Hepatocyte (in vitro differentiated cells): ENCODE data around the gene SPAG16. TPM values are rescaled to one million over a fixed set of nuclear protein-coding genes. Genes with fewer than 3 reads are reported as not detected.

Source experiments
- DNase-seq: peaks from one replicate; pipeline ENCODE4 v3.0.0-alpha.2; 2016; ENCODE audit warnings: low spot score
- H2AFZ ChIP-seq: fragments of 200-600 bp; sonication (generic); 2 replicates; pipeline ENCODE4 v1.6.0; 2016; ENCODE audit warnings: antibody characterized with exemption, mild to moderate bottlenecking
- H3K27ac ChIP-seq: fragments of 200-600 bp; sonication (generic); 2 replicates; pipeline ENCODE4 v1.5.1; 2016; ENCODE audit warnings: mild to moderate bottlenecking
- H3K27me3 ChIP-seq: fragments of 200-600 bp; sonication (generic); 2 replicates; pipeline ENCODE4 v1.6.1; 2016
- H3K36me3 ChIP-seq: fragments of 200-600 bp; sonication (generic); replicated peaks from 2 replicates; pipeline ENCODE4 v1.5.1; 2016; ENCODE audit warnings: low read depth; ENCODE audit not compliant: insufficient read depth
- H3K4me1 ChIP-seq: fragments of 200-600 bp; sonication (generic); 2 replicates; pipeline ENCODE4 v1.5.1; 2016; ENCODE audit warnings: mild to moderate bottlenecking, moderate library complexity; ENCODE audit not compliant: insufficient read depth
- H3K4me2 ChIP-seq: fragments of 200-600 bp; sonication (generic); 2 replicates; pipeline ENCODE4 v1.6.0; 2016
- H3K4me3 ChIP-seq: fragments of 200-600 bp; sonication (generic); 2 replicates; pipeline ENCODE4 v1.5.1; 2016; ENCODE audit warnings: mild to moderate bottlenecking
- H3K79me2 ChIP-seq: fragments of 200-600 bp; sonication (generic); 2 replicates; pipeline ENCODE4 v1.6.0; 2017; ENCODE audit warnings: mild to moderate bottlenecking
- H3K9me2 ChIP-seq: fragments of 200-600 bp; sonication (generic); replicated peaks from 2 replicates; pipeline ENCODE4 v1.6.0; 2017; ENCODE audit warnings: mild to moderate bottlenecking; ENCODE audit not compliant: insufficient read depth
- H3K9me3 ChIP-seq: fragments of 200-600 bp; sonication (generic); 2 replicates; pipeline ENCODE4 v1.5.1; 2016; ENCODE audit warnings: low read depth, mild to moderate bottlenecking
- H4K20me1 ChIP-seq: fragments of 200-600 bp; sonication (generic); 2 replicates; pipeline ENCODE4 v1.6.0; 2016; ENCODE audit warnings: mild to moderate bottlenecking; ENCODE audit not compliant: insufficient read depth, poor library complexity, severe bottlenecking
- EZH2 ChIP-seq: fragments of 200-600 bp; sonication (generic); IDR thresholded peaks from 2 replicates; pipeline ENCODE4 v1.6.1; 2016; ENCODE audit warnings: antibody characterized with exemption, mild to moderate bottlenecking, borderline replicate concordance
- EZH2phosphoT487 ChIP-seq: fragments of 200-600 bp; sonication (generic); IDR thresholded peaks from one replicate; pipeline ENCODE4 v1.6.1; 2018; ENCODE audit warnings: antibody characterized with exemption, mild to moderate bottlenecking, low read depth, moderate library complexity; ENCODE audit not compliant: unreplicated experiment, severe bottlenecking
- WGBS: methylation state at CpG from one replicate; pipeline ENCODE4 v1.1.6; 2016; ENCODE audit warnings: low lambda C conversion rate; ENCODE audit errors: missing lambda C conversion rate; 5-methylcytosine and 5-hydroxymethylcytosine counted together
- polyA plus RNA-seq: library from polyadenylated mRNA; unstranded; fragments of >200 nt; fragmentation: Nextera tagmentation; extraction: Ambion mirVana; gene quantifications from 2 replicates; pipeline ENCODE4 v1.2.1, GENCODE V29; 2016
- total RNA-seq: library from RNA; depleted of rRNA; stranded (reverse); fragments of >200 nt; gene quantifications from 2 replicates; pipeline ENCODE4 v1.2.3, GENCODE V29; 2014
- TF ChIP-seq, protein P1 (sequence below): fragments of 200-600 bp; sonication (generic); IDR thresholded peaks from 2 replicates; pipeline ENCODE4 v1.5.1; 2016; ENCODE audit warnings: antibody characterized with exemption, mild to moderate bottlenecking; ENCODE audit not compliant: poor library complexity

Gene SPAG16
- total and polyA plus RNA-seq, 2 experiments from 2014 or later: 52.1 to 56.9 TPM

DNA sequence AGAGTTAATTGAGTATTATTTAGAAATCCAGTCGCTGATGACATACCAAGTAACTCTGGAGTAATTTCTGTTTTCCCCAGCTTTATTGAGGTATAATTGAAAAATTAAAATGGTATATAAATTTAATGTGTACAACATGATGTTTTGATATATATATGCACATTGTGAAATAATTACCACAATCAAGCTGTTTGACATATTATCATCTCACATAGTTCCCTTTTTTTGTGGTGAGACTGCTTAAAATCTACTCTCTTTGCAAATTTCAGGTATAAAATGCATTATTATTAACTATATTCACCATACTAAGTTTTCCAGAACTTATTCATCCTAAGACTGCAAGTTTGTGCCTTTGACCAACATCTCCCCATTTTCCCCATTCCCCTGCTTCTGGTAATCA is 25.0 kb upstream of the SPAG16 start:
- Histone ChIP-seq H3K9me3 (no peaks in the 10 kb centered on the region), H4K20me1 (no peaks in the 10 kb centered on the region), H3K36me3 (no peaks in the 10 kb centered on the region), H3K4me3 (no peak overlapping the region), H3K27ac (no peak overlapping the region), H3K79me2 (no peaks in the 10 kb centered on the region), H3K27me3 (no peaks in the 10 kb centered on the region), H3K4me2 (no peak overlapping the region), H3K4me1 (no peaks in the 10 kb centered on the region), H3K9me2 (no peaks in the 10 kb centered on the region), H2AFZ (no peak overlapping the region)
- DNase-seq: no peak
- 93% methylated on average over 1 of the region's 1 CpG for WGBS
- TF ChIP-seq, protein P1, sequence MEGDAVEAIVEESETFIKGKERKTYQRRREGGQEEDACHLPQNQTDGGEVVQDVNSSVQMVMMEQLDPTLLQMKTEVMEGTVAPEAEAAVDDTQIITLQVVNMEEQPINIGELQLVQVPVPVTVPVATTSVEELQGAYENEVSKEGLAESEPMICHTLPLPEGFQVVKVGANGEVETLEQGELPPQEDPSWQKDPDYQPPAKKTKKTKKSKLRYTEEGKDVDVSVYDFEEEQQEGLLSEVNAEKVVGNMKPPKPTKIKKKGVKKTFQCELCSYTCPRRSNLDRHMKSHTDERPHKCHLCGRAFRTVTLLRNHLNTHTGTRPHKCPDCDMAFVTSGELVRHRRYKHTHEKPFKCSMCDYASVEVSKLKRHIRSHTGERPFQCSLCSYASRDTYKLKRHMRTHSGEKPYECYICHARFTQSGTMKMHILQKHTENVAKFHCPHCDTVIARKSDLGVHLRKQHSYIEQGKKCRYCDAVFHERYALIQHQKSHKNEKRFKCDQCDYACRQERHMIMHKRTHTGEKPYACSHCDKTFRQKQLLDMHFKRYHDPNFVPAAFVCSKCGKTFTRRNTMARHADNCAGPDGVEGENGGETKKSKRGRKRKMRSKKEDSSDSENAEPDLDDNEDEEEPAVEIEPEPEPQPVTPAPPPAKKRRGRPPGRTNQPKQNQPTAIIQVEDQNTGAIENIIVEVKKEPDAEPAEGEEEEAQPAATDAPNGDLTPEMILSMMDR: no peak
- no peak for TF ChIP-seq EZH2phosphoT487
- no peak for TF ChIP-seq EZH2

DNA sequence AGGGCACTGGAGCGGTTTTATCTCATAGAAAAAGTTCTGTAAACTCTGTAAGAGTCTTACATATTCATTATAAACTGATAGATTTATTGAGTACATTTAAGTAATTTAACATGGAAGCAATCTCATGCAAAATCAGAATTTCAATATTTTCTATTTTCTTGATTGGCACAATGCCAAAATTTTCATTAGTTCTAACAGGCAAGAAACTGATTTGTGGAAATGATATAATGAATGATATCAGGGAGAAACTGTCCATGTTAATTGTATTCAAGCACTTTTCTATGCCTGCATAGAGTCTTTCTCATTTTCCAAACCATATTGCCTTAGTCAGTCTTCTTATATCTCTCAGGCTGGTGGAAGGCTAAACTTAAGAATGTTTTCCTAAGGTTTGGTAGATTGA is 23.0 kb upstream of the SPAG16 start:
- DNase-seq: no peak
- H3K9me2 ChIP-seq: no peaks in the 10 kb centered on the region
- H3K79me2 ChIP-seq: no peaks in the 10 kb centered on the region
- TF ChIP-seq EZH2 (no peak), EZH2phosphoT487 (no peak)
- TF ChIP-seq, protein P1: no peak
- no peak overlapping the region for H2AFZ ChIP-seq
- H3K4me2 ChIP-seq: no peak overlapping the region
- no peak overlapping the region for H3K27ac ChIP-seq
- no peaks in the 10 kb centered on the region for H3K4me1 ChIP-seq
- no peaks in the 10 kb centered on the region for H3K27me3 ChIP-seq
- no peaks in the 10 kb centered on the region for H3K9me3 ChIP-seq
- H3K36me3 ChIP-seq: no peaks in the 10 kb centered on the region
- 96% methylated on average over 1 of the region's 1 CpG for WGBS
- no peak overlapping the region for H3K4me3 ChIP-seq
- no peaks in the 10 kb centered on the region for H4K20me1 ChIP-seq

DNA sequence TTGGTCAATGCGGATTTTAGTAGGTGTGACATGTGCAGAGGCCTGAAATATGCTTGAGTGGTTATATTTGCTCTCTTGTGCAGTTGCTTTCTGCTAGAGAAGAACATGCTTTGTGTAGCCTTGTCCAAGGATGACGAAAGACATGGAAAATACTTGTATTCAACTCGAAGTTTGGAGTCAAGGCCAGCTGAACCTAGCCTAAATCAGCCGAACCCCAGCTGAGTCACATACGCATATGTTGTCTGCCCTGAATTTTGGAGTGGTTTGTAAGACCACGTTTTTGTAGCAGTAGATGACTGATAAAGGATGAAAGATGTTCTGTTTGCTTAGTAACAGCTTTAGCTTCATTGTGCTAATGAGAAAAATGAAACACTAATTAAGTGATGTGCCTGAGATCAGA is 22.5 kb upstream of the SPAG16 start:
- Histone ChIP-seq H3K27me3 (no peaks in the 10 kb centered on the region), H4K20me1 (no peaks in the 10 kb centered on the region), H3K79me2 (no peaks in the 10 kb centered on the region), H3K9me2 (no peaks in the 10 kb centered on the region), H3K4me1 (no peaks in the 10 kb centered on the region), H3K27ac (no peak overlapping the region), H3K4me2 (no peak overlapping the region), H3K9me3 (no peaks in the 10 kb centered on the region), H3K4me3 (no peak overlapping the region), H3K36me3 (no peaks in the 10 kb centered on the region), H2AFZ (no peak overlapping the region)
- WGBS: 70% methylated on average over 6 of the region's 6 CpGs
- no peak for DNase-seq
- no peak for TF ChIP-seq EZH2phosphoT487
- TF ChIP-seq, protein P1: no peak
- TF ChIP-seq EZH2: no peak

DNA sequence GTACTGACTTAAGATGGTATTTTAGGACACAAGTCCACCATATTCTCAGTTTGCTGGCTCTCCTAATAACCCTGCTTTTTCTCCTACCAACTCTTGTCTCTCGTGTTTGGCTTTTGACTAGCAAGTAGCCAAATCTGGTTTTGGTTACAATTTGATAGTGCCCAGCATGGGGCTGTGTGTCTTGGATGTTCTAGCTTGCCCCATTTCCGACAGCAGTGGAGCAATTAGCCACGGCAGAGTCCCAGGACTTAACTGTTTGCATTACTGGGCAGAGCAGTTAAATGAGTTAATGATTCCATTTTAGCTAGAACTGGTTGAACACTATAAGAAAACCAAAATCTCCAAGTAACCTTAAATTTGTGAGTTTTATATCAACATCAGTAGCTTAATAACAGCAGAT is 18.6 kb upstream of the SPAG16 start:
- Histone ChIP-seq H3K4me3 (no peak overlapping the region), H2AFZ (no peak overlapping the region), H3K27ac (no peak overlapping the region), H3K36me3 (no peaks in the 10 kb centered on the region), H3K9me2 (no peaks in the 10 kb centered on the region), H3K79me2 (no peaks in the 10 kb centered on the region), H3K9me3 (no peaks in the 10 kb centered on the region), H3K4me2 (no peak overlapping the region), H3K4me1 (no peaks in the 10 kb centered on the region), H3K27me3 (no peaks in the 10 kb centered on the region), H4K20me1 (no peaks in the 10 kb centered on the region)
- WGBS: 61% methylated on average over 3 of the region's 3 CpGs
- DNase-seq: no peak
- TF ChIP-seq EZH2: no peak
- TF ChIP-seq, protein P1: no peak
- no peak for TF ChIP-seq EZH2phosphoT487
